Measurements from ENCODE around the gene NUDT3.

DNA sequence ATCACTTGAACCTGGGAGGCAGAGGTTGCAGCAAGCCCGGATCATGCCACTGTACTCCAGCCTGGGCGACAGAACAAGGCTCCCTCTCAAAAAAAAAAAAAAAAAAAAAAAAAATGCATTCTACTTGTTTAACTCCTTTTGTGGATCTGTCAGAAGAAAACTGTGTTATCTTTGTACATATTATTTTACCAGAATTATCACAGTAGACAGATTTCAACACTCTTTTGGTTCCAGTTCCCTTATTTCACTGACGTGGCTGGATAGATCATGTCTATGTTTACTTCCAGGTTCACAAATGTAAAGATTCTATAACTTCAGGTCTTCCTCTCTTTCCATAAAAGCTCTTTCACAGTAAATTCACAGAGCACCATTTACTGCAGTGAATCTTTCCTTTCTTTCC, 18.4 kb downstream of the NUDT3 start:
- TF ChIP-seq EZH2 (IDR thresholded peaks at IDR 0.05; ENCODE audit: insufficient read depth, poor library complexity, severe bottlenecking) (no peak), EZH2phosphoT487 (IDR thresholded peaks at IDR 0.05; ENCODE audit: insufficient read depth, low read depth) (no peak)
